Right lobe of liver (tissue), 4 donors: ENCODE measurements around the gene DIPK1B.

Experiments
- CTCF ChIP-seq, 4 donors: fragments of 200-600 bp in 3 of 4; fragments of 450-650 bp in 1 of 4; IDR thresholded peaks; one replicate each; pipeline versions ENCODE4 v1.5.1 to v1.8.0; 2016 to 2022; ENCODE audit warnings: antibody characterized with exemption in 4 of 4, mild to moderate bottlenecking in 2 of 4
- POLR2A ChIP-seq: fragments of 450-650 bp; IDR thresholded peaks from one replicate; pipeline ENCODE4 v1.6.1; 2017; ENCODE audit warnings: antibody characterized with exemption, mild to moderate bottlenecking
- donor health status: DM: no; HTN: no; CAD: no.
- donor health status: DM: no; HTN: no; CAD: no.
- donor health status: DM: no; HTN: yes; CAD: no.

- TF ChIP-seq CTCF (IDR thresholded peaks at IDR 0.05) (no peak), POLR2A (no peak)
These were observed 33.7 kb upstream of the DIPK1B start for GRCh38 chr9:136678624-136679023.
